ENCODE data around the gene GRK4. TPM values are rescaled to one million over a fixed set of nuclear protein-coding genes. Genes with fewer than 3 reads are reported as not detected.
"Not testable (repeated sequence)": the region's sequence is repeated elsewhere in the genome, so short reads cannot be mapped to it uniquely, and the experiment has no call there.

Gene GRK4
- total RNA-seq, 1 donor from 2014 or later = 4.6 TPM

- DNase-seq (ENCODE audit: low read depth, low spot score) = no peak
Observed at GRCh38 chr4:2958446-2958845, 4.9 kb upstream of the GRK4 start.

DNA sequence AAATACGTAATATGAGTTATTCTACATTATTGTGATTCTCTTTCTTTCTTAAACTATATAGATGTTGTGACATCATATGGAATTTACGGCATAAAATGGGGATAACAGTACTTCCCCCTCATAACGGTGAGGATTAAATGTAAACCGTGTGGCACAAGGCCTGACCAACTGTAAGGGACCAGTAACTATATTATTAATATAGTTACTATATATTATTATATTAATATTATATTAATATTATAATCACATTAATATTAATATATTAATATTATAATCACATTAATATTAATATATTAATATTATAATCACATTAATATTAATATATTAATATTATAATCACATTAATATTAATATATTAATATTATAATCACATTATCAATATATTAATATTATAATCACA is 2.9 kb upstream of the GRK4 start:
- DNase-seq (ENCODE audit: low read depth, low spot score) = not testable (repeated sequence)

GRCh38 chr4:2961421-2961810 is 2.0 kb upstream of the GRK4 start:
- no peak for DNase-seq (ENCODE audit: low read depth, low spot score)

DNA sequence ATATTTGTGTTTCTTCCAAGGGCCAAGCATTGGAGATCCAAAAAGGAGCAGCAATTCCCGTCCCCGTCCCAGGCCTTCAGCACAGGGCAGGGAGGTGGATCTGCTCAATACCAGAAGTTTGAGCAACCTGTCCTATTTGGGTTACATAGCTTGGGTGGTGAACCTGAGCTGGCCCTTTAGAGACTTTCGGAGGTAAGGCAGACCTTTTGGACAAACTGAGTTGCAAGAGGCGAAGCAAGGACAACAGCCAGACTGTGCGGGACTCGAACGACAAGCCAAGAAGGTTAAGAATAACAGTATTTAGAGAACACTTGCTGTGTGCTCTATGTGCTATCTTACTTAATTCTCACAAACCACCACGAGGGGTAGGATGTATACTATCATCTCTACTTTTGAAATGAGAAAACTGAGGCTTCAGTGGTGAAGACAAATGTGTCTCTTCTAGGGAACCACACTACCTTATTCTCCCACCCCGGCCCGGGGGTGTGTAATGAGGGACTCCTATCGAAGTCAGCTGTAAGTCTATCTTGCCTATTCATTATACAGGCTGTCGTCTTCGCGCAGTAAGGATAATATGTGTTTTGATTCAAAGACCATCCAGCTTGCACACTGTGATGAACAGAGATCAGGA is 1.4 kb upstream of the GRK4 start:
- no peak for DNase-seq (ENCODE audit: low read depth, low spot score)

DNA sequence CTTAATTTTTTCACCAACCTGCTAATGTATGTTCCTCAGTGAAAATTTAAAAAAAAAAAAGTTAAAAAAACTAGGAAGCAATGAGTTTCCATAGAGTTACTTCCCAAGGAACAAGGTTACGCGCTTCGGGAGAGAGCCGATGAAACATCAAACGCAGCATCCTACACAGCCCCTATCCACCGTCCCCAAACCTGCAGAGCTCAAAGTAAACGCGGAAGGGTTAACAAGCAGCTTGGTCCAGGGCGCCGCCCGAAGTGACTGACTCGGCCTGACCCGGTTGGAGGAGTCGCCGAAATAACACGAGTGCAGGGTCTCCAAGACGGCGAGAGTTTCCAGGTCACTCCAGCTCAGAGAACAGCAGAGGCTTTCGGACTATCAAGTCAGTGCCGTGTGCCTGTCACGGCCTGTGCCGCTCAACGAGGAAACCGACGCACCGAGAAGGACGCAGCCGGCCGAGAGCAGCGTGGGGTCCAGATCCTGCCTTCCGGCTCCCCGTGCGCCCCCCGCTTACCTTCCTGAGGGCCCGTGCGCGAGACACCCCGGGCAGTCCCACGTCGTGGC is 677 bp upstream of the GRK4 start:
- no peak for DNase-seq (ENCODE audit: low read depth, low spot score)

DNA sequence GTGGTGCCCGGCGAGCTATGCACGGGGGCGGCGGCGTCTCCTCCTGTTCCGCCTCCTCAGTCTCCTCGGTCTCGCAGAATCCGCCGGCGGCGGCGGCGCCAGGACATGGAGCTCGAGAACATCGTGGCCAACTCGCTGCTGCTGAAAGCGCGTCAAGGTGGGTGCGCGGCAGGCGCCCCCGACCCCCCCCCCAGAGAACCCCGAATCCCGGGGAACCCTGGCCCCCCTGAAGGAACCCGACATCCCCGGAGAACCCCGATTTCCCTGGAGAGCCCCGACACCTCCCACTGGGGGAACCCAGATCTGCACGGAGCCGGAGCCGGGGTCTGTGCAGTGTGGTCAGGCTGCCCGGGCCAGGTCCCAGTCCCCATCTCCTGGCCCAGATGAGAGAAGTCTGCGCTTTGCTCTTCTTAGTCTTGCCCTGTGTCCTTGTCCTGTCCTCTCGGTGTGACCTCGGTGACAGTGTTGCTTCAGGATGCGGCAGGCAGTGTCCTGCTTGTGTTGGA is 648 bp downstream of the GRK4 start:
- DNase-seq (ENCODE audit: low read depth, low spot score) = peak; percentile 17

DNA sequence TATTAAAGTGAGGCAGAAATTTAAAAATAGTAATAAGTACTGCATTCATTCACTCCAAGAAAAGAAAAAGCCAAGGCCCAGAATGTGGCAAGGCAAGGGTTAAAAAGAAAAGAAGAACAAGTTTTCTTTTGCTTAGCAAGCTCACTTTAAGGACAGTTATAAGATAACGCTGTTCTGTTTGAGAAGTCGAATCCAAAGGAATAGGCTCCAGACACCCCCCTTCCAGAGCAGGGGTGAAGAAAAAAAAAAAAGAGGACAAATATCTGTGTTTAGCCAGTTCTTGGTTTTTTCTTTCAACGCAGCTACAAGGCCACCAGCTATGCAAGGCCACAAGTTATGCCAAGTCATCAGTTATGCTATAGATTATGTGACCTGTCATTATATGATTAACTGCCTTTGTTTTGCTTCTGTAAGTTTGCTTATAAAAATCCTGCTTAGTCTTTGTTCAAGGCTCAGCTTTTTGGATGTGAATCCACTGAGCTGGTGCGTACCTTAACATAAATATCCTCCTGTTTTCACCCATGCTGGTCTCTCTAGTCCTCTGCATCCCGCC is 1.4 kb downstream of the GRK4 start:
- DNase-seq (ENCODE audit: low read depth, low spot score) = no peak

GRCh38 chr4:2965262-2965661 is 1.9 kb downstream of the GRK4 start:
- DNase-seq (ENCODE audit: low read depth, low spot score) = no peak

DNA sequence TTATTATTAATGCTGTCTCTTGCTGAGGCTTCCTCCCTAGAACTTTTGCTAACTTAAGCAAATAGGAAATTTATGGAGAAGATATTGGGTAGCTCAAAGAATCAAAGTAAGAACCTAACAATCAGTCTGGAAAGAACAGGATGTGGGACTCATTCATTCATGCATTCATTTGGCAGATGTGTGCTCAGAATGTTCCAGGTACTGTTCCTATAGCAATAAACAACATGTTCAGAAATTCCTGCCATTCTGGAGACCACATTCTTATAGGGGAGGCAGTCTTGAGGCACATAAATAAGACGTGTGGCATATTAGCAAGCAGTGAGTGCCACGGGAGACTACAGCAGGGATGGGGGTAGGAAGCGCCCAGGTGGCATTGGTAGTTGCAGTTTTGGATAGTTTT is 5.0 kb downstream of the GRK4 start:
- peak; percentile 64 for DNase-seq (ENCODE audit: low read depth, low spot score)

DNA sequence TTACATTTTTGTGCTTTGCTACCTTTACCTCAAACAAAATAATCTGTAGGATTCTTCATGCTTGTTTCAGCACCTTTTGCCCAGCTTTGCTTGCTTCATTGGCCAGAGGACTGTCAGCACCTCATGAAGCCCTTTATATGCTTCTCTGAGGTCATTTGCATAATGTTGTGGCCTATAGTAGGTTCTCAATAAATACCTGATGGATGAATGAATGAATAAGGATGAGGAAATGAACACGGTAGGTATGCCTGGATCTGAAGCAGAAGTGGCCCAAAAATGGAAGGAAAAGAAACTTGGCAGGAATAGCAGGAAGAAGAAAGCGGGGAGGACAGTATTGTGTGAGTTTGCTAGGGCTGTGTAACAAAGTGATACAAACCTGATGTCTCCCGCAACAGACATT is 7.9 kb downstream of the GRK4 start:
- DNase-seq (ENCODE audit: low read depth, low spot score) = no peak

DNA sequence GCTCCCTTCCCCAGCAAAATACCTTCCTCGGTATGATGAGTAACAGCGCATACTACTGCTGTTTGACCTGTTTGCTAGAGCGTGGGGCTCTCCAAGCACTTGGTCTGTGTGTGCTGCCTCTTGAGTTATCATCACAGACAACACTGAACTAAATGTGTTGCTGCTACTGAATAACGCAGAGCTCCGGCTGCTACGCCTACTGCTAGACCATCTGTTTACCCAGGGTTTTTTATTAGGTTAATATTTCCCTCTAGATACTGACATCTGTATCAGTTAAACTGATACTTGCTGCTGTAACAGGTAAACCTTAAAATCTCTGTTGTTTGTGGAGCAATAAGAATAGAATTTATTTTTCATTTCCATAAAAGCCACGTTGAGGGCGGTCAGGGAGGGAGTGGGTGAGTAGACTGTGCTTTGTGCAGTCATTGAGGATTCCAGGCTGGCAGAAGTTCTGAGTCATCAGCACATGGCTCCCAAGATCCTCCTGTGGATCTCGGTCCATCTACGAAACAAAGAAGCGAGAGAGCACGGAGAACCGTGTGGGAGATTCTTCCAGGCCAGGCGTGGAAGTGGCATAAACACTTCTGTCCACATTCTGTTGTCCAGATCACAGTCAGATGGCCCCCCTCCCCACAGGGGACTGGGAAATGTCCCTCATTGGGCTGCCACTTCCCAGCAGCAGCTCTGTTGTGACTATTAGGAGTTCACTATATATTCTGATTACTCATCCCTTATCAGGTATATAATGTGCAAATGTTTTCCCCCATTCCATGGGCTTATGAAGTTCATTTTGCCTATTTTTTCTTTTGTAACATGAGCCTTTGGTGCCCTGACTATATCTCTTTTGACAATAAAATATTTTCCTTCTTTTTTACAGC is 14.1 kb downstream of the GRK4 start:
- DNase-seq (ENCODE audit: low read depth, low spot score) = no peak

GRCh38 chr4:2981256-2981819 is 18.0 kb downstream of the GRK4 start:
- DNase-seq (ENCODE audit: low read depth, low spot score) = no peak

DNA sequence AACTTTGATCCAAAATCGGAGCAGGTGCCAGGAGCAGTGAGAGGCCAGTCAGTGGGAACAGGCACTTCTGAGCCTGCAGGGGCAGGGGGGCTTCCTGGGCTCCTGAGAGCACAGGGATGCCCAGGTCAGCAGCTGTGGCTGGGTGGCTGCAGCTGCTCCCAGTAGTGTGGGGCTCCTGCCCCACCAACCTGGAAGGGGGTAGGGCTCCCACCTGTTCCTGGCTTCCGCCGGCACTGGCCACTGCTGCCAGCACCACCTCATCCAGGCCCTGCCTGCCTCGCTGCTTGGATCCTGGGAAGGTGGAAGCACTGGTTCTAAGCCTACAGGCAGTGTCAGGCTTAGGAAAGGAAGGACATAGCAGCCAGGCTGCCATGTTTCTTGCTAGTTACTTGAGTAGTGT is 18.6 kb downstream of the GRK4 start:
- no peak for DNase-seq (ENCODE audit: low read depth, low spot score)

DNA sequence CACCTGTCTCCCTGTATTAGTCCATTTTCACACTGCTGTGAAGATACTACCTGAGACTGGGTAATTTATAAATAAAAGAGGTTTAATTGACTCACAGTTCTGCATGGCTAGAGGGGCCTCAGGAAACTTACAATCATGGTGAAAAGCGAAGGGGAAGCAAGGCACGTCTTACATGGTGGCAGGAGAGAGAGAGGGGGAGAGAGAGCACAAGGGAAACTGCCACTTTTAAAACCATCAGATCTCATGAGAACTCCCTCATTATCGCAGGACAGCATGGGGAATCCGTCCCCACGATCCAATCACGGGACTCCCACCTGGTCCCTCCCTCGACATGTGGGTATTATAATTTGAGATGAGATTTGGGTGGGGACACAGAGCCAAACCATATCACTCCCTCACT is 20.3 kb downstream of the GRK4 start:
- not testable (repeated sequence) for DNase-seq (ENCODE audit: low read depth, low spot score)

GRCh38 chr4:2991243-2991642 is 27.9 kb downstream of the GRK4 start:
- DNase-seq (ENCODE audit: low read depth, low spot score) = no peak

- no peak for DNase-seq (ENCODE audit: low read depth, low spot score)
Observed at GRCh38 chr4:2994917-2995316, 31.5 kb downstream of the GRK4 start.

- DNase-seq (ENCODE audit: low read depth, low spot score) = no peak
Observed at GRCh38 chr4:2995546-2996265, 32.3 kb downstream of the GRK4 start.

GRCh38 chr4:2996415-2996814 is 33.0 kb downstream of the GRK4 start:
- no peak for DNase-seq (ENCODE audit: low read depth, low spot score)

GRCh38 chr4:3007724-3008123 is 44.4 kb downstream of the GRK4 start:
- no peak for DNase-seq (ENCODE audit: low read depth, low spot score)

DNA sequence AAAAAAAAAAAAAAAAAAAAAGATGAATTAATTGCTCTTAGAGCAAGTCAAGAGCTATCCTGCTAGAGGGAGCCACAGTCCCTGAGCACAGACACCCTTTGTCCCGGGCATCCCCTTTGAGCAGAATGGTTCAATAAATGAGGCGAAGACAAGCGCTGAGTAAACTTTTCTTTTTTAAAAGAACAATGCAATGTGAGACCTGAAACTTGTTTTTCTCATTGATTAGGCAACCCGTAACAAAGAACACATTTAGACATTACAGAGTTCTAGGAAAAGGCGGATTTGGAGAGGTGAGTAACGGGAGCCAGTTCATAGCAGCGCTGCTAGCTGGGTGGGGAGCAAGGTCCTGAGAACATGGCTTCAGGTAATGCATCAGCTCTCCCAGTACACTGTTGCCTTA is 46.1 kb downstream of the GRK4 start:
- DNase-seq (ENCODE audit: low read depth, low spot score) = no peak

DNA sequence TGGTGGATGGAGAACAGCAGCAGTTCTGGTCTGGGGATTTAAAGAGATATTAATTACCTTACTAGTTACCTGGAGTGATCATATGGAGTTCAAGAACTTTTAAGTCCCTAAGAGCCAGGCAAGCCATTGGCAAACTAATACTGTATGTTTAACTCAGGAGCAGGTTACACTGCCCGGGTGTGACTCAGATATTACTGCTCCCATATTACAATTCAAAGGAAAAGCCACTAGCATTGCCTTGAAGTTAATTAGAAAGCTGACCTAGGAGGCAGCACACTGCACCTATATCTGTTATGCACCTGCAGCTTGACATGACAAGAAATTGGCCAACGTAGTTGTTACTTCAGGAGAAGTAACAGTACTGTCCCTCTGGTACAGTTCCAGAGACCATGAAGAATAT is 47.2 kb downstream of the GRK4 start:
- DNase-seq (ENCODE audit: low read depth, low spot score) = no peak

Data from pulmonary artery endothelial cell (primary cell).